HG02763 (cell line): ENCODE measurements around the gene RWDD4.

Source experiments
- ATAC-seq: cut with Tn5 transposase; IDR thresholded peaks from one replicate; pipeline ENCODE4 v1.9.1; 2021; ENCODE audit warnings: mild to moderate bottlenecking, moderate library complexity; ENCODE audit not compliant: unreplicated experiment

Gene RWDD4

GRCh38 chr4:183602557-183603027 lies 56.4 kb downstream of the RWDD4 start:
- ATAC-seq: no peak

- ATAC-seq: no peak
Observed at GRCh38 chr4:183601381-183601780, 57.6 kb downstream of the RWDD4 start.

- ATAC-seq: no peak
Observed at GRCh38 chr4:183600189-183600685, 58.7 kb downstream of the RWDD4 start.

GRCh38 chr4:183599690-183600089 lies 59.3 kb downstream of the RWDD4 start:
- peak; percentile 64 for ATAC-seq

GRCh38 chr4:183599284-183599683 lies 59.7 kb downstream of the RWDD4 start:
- no peak for ATAC-seq

- ATAC-seq: no peak
Observed at GRCh38 chr4:183596067-183596757, 62.8 kb downstream of the RWDD4 start.

GRCh38 chr4:183594823-183595222 lies 64.2 kb downstream of the RWDD4 start:
- no peak for ATAC-seq

GRCh38 chr4:183591301-183591700 lies 67.7 kb downstream of the RWDD4 start:
- ATAC-seq: no peak
